GM08714 (cell line): ENCODE data around the gene TGM5.
"Not testable (repeated sequence)": the region's sequence is repeated elsewhere in the genome, so short reads cannot be mapped to it uniquely, and the experiment has no call there.

ENCODE experiments used
- H3K4me3 ChIP-seq: fragments of 200-500 bp; sonication (Bioruptor generic); 2 replicates; pipeline ENCODE4 v1.5.1; 2014; ENCODE audit warnings: mild to moderate bottlenecking, low read length, inconsistent platforms
- ZNF274 ChIP-seq: IDR thresholded peaks from 2 replicates; pipeline ENCODE4 v1.6.1; 2012; ENCODE audit warnings: mild to moderate bottlenecking, low read depth, low read length

The TGM5 gene

GRCh38 chr15:43281926-43282602 lies 15.3 kb upstream of the TGM5 start:
- no peak for TF ChIP-seq ZNF274
- H3K4me3 ChIP-seq: no peak overlapping the region

- no peak overlapping the region for H3K4me3 ChIP-seq
- no peak for TF ChIP-seq ZNF274
Measured at GRCh38 chr15:43280996-43281395, 14.3 kb upstream of the TGM5 start.

- H3K4me3 ChIP-seq: no peak overlapping the region
- no peak for TF ChIP-seq ZNF274
Measured at GRCh38 chr15:43279496-43279895, 12.8 kb upstream of the TGM5 start.

- no peak overlapping the region for H3K4me3 ChIP-seq
Measured at GRCh38 chr15:43278869-43279268, 12.1 kb upstream of the TGM5 start.

GRCh38 chr15:43277901-43278300 lies 11.2 kb upstream of the TGM5 start:
- no peak overlapping the region for H3K4me3 ChIP-seq
- TF ChIP-seq ZNF274: no peak

More at GRCh38 chr15:43278869-43279268, 12.1 kb upstream of the TGM5 start:
- TF ChIP-seq ZNF274: no peak

GRCh38 chr15:43277231-43277823 lies 10.6 kb upstream of the TGM5 start:
- TF ChIP-seq ZNF274: no peak
- no peak overlapping the region for H3K4me3 ChIP-seq

GRCh38 chr15:43276563-43277200 lies 10.0 kb upstream of the TGM5 start:
- no peak overlapping the region for H3K4me3 ChIP-seq
- no peak for TF ChIP-seq ZNF274

GRCh38 chr15:43275740-43276562 lies 9.2 kb upstream of the TGM5 start:
- no peak for TF ChIP-seq ZNF274

GRCh38 chr15:43274136-43274535 lies 7.4 kb upstream of the TGM5 start:
- TF ChIP-seq ZNF274: no peak
- no peak overlapping the region for H3K4me3 ChIP-seq

More at GRCh38 chr15:43275740-43276562, 9.2 kb upstream of the TGM5 start:
- H3K4me3 ChIP-seq: no peak overlapping the region

- TF ChIP-seq ZNF274: no peak
- no peak overlapping the region for H3K4me3 ChIP-seq
Measured at GRCh38 chr15:43273243-43273642, 6.5 kb upstream of the TGM5 start.

- H3K4me3 ChIP-seq: not testable (repeated sequence)
Measured at GRCh38 chr15:43271908-43272307, 5.2 kb upstream of the TGM5 start.

GRCh38 chr15:43270676-43271306 lies 4.1 kb upstream of the TGM5 start:
- no peak for TF ChIP-seq ZNF274

GRCh38 chr15:43270113-43270665 lies 3.5 kb upstream of the TGM5 start:
- H3K4me3 ChIP-seq: no peak overlapping the region
- TF ChIP-seq ZNF274: no peak

More at GRCh38 chr15:43270676-43271306, 4.1 kb upstream of the TGM5 start:
- H3K4me3 ChIP-seq: no peak overlapping the region
